ENCODE measurements around the gene FAM161B. TPM values are rescaled to one million over a fixed set of nuclear protein-coding genes. Genes with fewer than 3 reads are reported as not detected.

The FAM161B gene
- total and polyA plus RNA-seq, 9 donors = 8.3 to 21.4 (median 13.7) TPM

DNA sequence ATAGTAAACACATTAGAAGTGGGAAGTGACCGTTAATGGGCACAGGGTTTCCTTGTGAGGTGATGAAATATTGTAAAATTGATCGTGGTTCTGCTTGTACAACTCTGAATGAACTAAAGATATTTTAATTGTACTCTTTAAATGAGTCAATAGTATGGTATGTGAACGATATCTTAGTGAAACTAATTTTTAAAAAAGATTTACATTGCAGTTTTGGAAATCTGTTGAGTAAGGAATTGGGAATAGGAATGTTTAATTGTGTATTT lies 61.5 kb downstream of the FAM161B start:
- H3K4me3 ChIP-seq = no peak overlapping the region
- H3K36me3 ChIP-seq = no peaks in the 10 kb centered on the region
- 11 to 17% (median 14%) methylated on average over 3 of the region's 3 CpGs for WGBS, 3 donors
- intact Hi-C loops (cut with DNase I) = loop anchor here in 1 of 4 donors (10.0 kb wide), 1 partner anchor 126 kb away; the partner anchor contains the start of genes BBOF1 and ENTPD5
- TF ChIP-seq EP300 (IDR thresholded peaks at IDR 0.05) = no peak
- no peak for TF ChIP-seq POLR2A (IDR thresholded peaks at IDR 0.05)
- TF ChIP-seq, protein P1, sequence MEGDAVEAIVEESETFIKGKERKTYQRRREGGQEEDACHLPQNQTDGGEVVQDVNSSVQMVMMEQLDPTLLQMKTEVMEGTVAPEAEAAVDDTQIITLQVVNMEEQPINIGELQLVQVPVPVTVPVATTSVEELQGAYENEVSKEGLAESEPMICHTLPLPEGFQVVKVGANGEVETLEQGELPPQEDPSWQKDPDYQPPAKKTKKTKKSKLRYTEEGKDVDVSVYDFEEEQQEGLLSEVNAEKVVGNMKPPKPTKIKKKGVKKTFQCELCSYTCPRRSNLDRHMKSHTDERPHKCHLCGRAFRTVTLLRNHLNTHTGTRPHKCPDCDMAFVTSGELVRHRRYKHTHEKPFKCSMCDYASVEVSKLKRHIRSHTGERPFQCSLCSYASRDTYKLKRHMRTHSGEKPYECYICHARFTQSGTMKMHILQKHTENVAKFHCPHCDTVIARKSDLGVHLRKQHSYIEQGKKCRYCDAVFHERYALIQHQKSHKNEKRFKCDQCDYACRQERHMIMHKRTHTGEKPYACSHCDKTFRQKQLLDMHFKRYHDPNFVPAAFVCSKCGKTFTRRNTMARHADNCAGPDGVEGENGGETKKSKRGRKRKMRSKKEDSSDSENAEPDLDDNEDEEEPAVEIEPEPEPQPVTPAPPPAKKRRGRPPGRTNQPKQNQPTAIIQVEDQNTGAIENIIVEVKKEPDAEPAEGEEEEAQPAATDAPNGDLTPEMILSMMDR (IDR thresholded peaks at IDR 0.05) = no peak
- DNase-seq = no peak
- H3K4me1 ChIP-seq (ENCODE audit: insufficient read depth) = peaks cover 3% of the 10 kb centered on the region
- H3K27ac ChIP-seq = no peak overlapping the region
- H3K27me3 ChIP-seq = no peaks in the 10 kb centered on the region
- H3K9me3 ChIP-seq = no peaks in the 10 kb centered on the region

DNA sequence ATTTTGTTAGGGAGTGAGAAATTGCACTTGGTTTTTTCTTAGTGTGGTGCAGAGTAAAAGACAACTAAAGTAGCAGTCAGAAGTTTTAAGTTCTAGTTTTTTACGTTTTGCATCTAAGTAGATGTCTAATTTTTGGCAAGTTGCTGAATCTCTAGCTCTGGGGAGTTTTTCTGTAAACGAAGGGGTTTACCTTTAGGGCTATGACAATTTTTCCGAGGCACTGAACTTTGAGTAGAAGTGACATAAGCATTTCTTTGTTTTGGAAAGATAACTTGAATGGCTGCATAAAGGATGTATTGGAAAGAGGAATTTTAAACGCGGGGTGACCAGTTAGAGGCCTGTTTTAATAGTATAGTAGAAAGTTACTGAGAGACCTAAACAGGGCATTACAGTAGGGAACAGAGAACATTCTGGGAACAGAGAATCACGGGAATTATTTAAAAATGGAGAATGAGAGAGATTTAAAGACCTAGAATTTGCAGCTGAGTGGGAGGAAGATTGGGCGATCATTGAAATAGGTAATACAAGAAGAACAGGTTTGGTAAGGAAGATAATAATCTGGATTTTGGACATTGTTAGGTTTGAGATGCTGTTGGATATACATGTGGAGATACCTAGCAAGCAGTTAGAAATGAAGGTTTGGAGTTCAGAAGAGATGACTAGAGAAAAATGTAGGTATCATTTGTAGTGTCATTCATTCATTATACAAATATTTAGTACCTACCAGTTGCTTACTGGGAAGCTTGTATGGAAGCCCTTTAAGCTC lies 62.0 kb downstream of the FAM161B start:
- Histone ChIP-seq H3K27me3 (no peaks in the 10 kb centered on the region), H3K27ac (peak overlapping the region in 1 of 2 donors; percentile 90), H3K4me1 (ENCODE audit: insufficient read depth) (peaks cover 3% of the 10 kb centered on the region), H3K9me3 (no peaks in the 10 kb centered on the region), H3K36me3 (no peaks in the 10 kb centered on the region), H3K4me3 (peak overlapping the region; percentile 77)
- DNase-seq = no peak
- TF ChIP-seq POLR2A (IDR thresholded peaks at IDR 0.05) = no peak
- no peak for TF ChIP-seq EP300 (IDR thresholded peaks at IDR 0.05)
- TF ChIP-seq, protein P1 (IDR thresholded peaks at IDR 0.05) = no peak
- intact Hi-C loops (cut with DNase I) = loop anchor here in 2 of 4 donors (2.0 to 10.0 kb wide), 2 partner anchors 63 to 127 kb away; partner anchors contain the start of genes BBOF1 (in 1 of the 2), COQ6 (in 1 of the 2), ENTPD5 (in 1 of the 2) and FAM161B (in 1 of the 2)
- WGBS, 3 donors = 13 to 20% (median 15%) methylated on average over 7 of the region's 7 CpGs

DNA sequence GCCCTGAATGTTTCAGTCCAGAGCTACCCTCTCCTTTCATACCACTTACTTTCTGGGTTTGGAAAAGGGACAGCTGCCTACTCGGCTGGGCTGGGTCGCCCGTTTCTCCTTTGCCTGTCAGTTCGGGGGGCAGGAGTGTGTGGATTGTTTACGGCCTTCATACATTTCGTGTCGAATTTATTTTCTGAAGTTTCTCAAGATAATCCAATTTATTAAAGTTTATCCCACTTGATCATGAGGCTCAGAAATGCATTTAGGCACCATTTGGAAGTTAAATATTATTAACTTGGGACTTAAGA lies 62.6 kb downstream of the FAM161B start:
- Histone ChIP-seq H3K4me3 (peak overlapping the region; percentile 77), H3K4me1 (ENCODE audit: insufficient read depth) (peaks cover 3% of the 10 kb centered on the region), H3K36me3 (no peaks in the 10 kb centered on the region), H3K27me3 (no peaks in the 10 kb centered on the region), H3K9me3 (no peaks in the 10 kb centered on the region), H3K27ac (peak overlapping the region; percentile 90 to 92)
- TF ChIP-seq, protein P1 (IDR thresholded peaks at IDR 0.05) = no peak
- no peak for TF ChIP-seq EP300 (IDR thresholded peaks at IDR 0.05)
- no peak for TF ChIP-seq POLR2A (IDR thresholded peaks at IDR 0.05)
- intact Hi-C loops (cut with DNase I) = loop anchor here in 2 of 4 donors (2.0 to 10.0 kb wide), 2 partner anchors 64 to 128 kb away; partner anchors contain the start of genes BBOF1 (in 1 of the 2), COQ6 (in 1 of the 2), ENTPD5 (in 1 of the 2) and FAM161B (in 1 of the 2)
- WGBS, 3 donors = 0 to 1% (median 1%) methylated on average over 7 of the region's 7 CpGs
- DNase-seq = no peak

DNA sequence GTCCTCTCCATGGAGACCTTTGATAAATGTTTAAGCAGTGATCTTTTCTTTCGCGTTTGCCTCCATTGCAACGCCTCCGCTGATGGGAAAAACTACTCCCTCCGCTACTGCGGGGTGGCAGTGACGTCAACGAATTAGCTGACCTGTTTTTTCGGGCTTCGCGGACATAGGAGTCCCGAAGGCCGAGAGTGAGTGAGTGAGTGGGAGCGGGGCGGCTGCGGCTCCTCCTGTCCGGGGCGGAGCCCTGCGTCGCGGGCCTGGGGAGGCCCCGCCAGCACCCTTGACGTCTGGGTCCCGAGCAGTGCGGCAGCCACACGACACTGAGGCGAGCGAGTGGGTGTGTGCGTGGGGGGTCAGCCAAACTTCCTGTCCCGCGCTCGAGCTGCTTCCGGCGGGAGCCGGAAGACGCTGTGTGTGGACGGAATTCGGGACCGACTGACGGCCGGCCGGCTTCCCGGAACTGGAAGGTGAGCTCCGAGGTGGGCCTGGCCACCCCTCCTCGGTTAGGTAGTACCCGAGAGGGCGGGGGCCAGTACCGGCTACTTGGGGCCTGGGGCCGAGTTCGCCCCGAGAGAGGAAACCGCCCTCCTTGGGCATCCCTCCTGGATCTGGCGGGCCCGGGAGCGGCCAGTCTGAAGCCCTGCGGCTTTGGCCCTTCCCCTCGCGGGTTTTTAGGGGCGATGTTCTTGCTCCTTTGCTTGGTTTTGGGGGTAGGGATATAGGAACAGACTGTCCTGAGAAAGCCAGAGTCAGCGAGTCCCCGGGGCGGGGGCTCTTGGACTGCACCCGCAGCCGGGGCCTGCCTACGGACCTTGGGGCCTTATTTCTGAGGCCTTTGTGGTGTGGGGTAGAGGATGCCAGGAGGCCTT lies 63.2 kb downstream of the FAM161B start, which contains the start of gene ZNF410:
Gene ZNF410, plus strand, starts transcription at position 411 of the 869 bp plus-strand sequence. CDS start 5,317 bp downstream, outside the sequence.
- intact Hi-C loops (cut with DNase I) = loop anchor here in 2 of 4 donors (2.0 to 10.0 kb wide), 2 partner anchors 64 to 128 kb away; partner anchors contain the start of genes BBOF1 (in 1 of the 2), COQ6 (in 1 of the 2), ENTPD5 (in 1 of the 2) and FAM161B (in 1 of the 2)
- H3K27ac ChIP-seq = peak within 1 kb of the TSS; percentile 90 to 92

More for the DNA sequence above, 63.2 kb downstream of the FAM161B start, which contains the start of gene ZNF410:
- Histone ChIP-seq H3K4me3 (peak within 1 kb of the TSS; percentile 77), H3K4me1 (ENCODE audit: insufficient read depth) (peaks cover 3% of the 10 kb centered on the region), H3K36me3 (no peaks in the 10 kb centered on the region), H3K9me3 (no peaks in the 10 kb centered on the region), H3K27me3 (no peaks in the 10 kb centered on the region)
- DNase-seq = peak; percentile 92 to 95 (median 93)
- WGBS, 3 donors = 0% methylated on average over 35 to 65 of the region's 65 CpGs
- TF ChIP-seq POLR2A (IDR thresholded peaks at IDR 0.05) (peak; percentile 82), EP300 (IDR thresholded peaks at IDR 0.05) (peak; percentile 61)
- TF ChIP-seq, protein P1 (IDR thresholded peaks at IDR 0.05) = no peak
